ENCODE data around the gene TPM3. TPM values are rescaled to one million over a fixed set of nuclear protein-coding genes. Genes with fewer than 3 reads are reported as not detected.

Gene TPM3
- total and polyA plus RNA-seq, 2 experiments from 2014 or later: 557 to 578 TPM

DNA sequence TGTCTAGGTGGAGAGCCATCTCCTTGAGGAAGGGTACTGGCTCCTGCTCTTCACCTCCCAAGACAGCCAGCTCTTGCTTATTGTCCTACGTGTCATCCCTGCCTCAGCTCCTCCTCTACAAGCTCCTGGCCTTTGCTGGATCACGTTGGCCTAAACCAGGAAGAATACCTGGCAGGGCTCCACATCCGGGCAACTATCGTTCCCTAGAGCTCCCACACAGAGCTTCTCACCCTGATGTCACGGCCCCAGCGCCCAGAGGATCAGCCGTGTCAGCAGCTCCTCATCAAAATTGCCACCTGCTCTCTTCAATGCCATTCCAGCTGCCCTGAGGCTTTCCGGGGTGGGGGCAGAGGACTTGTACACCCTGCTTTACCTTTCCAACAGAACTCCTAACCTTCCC is 1.9 kb upstream of the TPM3 start:
- peaks cover 4% of the 10 kb centered on the region; the same call in 1 of the 2 replicates for H3F3A ChIP-seq (ENCODE audit: insufficient read depth)
- H3K9me3 ChIP-seq (ENCODE audit: low read depth): no peaks in the 10 kb centered on the region
- TF ChIP-seq EZH2 (IDR thresholded peaks at IDR 0.05; ENCODE audit: insufficient read depth, poor library complexity, severe bottlenecking) (no peak), EZH2phosphoT487 (IDR thresholded peaks at IDR 0.05; ENCODE audit: insufficient read depth, low read depth) (no peak)
- in situ Hi-C loops (cut with MboI): no loop called here
- no peaks in the 10 kb centered on the region for H3K27me3 ChIP-seq (replicated peaks; ENCODE audit: insufficient read depth)
- no peak overlapping the region for H3K27ac ChIP-seq
- 46 to 48% methylated on average over 8 of the region's 8 CpGs for WGBS, 2 experiments (ENCODE audit: low coverage in 1 of 2, low lambda C conversion rate in 2 of 2, missing lambda C conversion rate in 2 of 2)
- H4K20me1 ChIP-seq (ENCODE audit: insufficient read depth): no peaks in the 10 kb centered on the region
- H3K4me1 ChIP-seq (ENCODE audit: insufficient read depth): peaks cover 6% of the 10 kb centered on the region; the same call in 1 of the 2 replicates
- H3K4me3 ChIP-seq: no peak overlapping the region
- H3K9me2 ChIP-seq (ENCODE audit: insufficient read depth): no peaks in the 10 kb centered on the region
- H3K36me3 ChIP-seq (ENCODE audit: low read depth): no peaks in the 10 kb centered on the region
- H3K4me2 ChIP-seq (ENCODE audit: unreplicated experiment): no peak overlapping the region
- no peak overlapping the region for H2AFZ ChIP-seq
- H3K9ac ChIP-seq: no peak overlapping the region
- DNase-seq: peak; percentile 55
- no peaks in the 10 kb centered on the region for H3K79me2 ChIP-seq (ENCODE audit: insufficient read depth)

- Histone ChIP-seq H3K36me3 (ENCODE audit: low read depth) (no peaks in the 10 kb centered on the region), H3K27me3 (replicated peaks; ENCODE audit: insufficient read depth) (no peaks in the 10 kb centered on the region), H3K27ac (no peak overlapping the region), H3K4me3 (no peak overlapping the region), H4K20me1 (ENCODE audit: insufficient read depth) (no peaks in the 10 kb centered on the region), H3K79me2 (ENCODE audit: insufficient read depth) (no peaks in the 10 kb centered on the region), H3K9me2 (ENCODE audit: insufficient read depth) (no peaks in the 10 kb centered on the region), H2AFZ (no peak overlapping the region), H3F3A (ENCODE audit: insufficient read depth) (no peaks in the 10 kb centered on the region), H3K9ac (no peak overlapping the region), H3K9me3 (ENCODE audit: low read depth) (no peaks in the 10 kb centered on the region), H3K4me2 (ENCODE audit: unreplicated experiment) (no peak overlapping the region), H3K4me1 (ENCODE audit: insufficient read depth) (peaks cover 6% of the 10 kb centered on the region; the same call in 1 of the 2 replicates)
- DNase-seq: no peak
- no peak for TF ChIP-seq EZH2phosphoT487 (IDR thresholded peaks at IDR 0.05; ENCODE audit: insufficient read depth, low read depth)
- in situ Hi-C loops (cut with MboI): no loop called here
- 43% methylated on average over 3 of the region's 3 CpGs for WGBS, 2 experiments (ENCODE audit: low coverage in 1 of 2, low lambda C conversion rate in 2 of 2, missing lambda C conversion rate in 2 of 2)
Measured at GRCh38 chr1:154192476-154192875, 576 bp upstream of the TPM3 start.

GRCh38 chr1:154190550-154190949 is 1.4 kb downstream of the TPM3 start:
- Histone ChIP-seq H3K9ac (no peak overlapping the region), H2AFZ (no peak overlapping the region), H3K27ac (no peak overlapping the region), H3F3A (ENCODE audit: insufficient read depth) (no peaks in the 10 kb centered on the region), H3K4me1 (ENCODE audit: insufficient read depth) (peaks cover 6% of the 10 kb centered on the region; the same call in 1 of the 2 replicates), H3K36me3 (ENCODE audit: low read depth) (no peaks in the 10 kb centered on the region), H3K9me3 (ENCODE audit: low read depth) (no peaks in the 10 kb centered on the region), H3K4me3 (no peak overlapping the region), H3K4me2 (ENCODE audit: unreplicated experiment) (no peak overlapping the region), H4K20me1 (ENCODE audit: insufficient read depth) (no peaks in the 10 kb centered on the region), H3K9me2 (ENCODE audit: insufficient read depth) (no peaks in the 10 kb centered on the region), H3K27me3 (replicated peaks; ENCODE audit: insufficient read depth) (no peaks in the 10 kb centered on the region), H3K79me2 (ENCODE audit: insufficient read depth) (no peaks in the 10 kb centered on the region)
- in situ Hi-C loops (cut with MboI): no loop called here
- TF ChIP-seq EZH2 (IDR thresholded peaks at IDR 0.05; ENCODE audit: insufficient read depth, poor library complexity, severe bottlenecking) (no peak), EZH2phosphoT487 (IDR thresholded peaks at IDR 0.05; ENCODE audit: insufficient read depth, low read depth) (no peak)
- DNase-seq: no peak
- WGBS, 2 experiments (ENCODE audit: low coverage in 1 of 2, low lambda C conversion rate in 2 of 2, missing lambda C conversion rate in 2 of 2): 18 to 25% methylated on average over 1 of the region's 1 CpG

DNA sequence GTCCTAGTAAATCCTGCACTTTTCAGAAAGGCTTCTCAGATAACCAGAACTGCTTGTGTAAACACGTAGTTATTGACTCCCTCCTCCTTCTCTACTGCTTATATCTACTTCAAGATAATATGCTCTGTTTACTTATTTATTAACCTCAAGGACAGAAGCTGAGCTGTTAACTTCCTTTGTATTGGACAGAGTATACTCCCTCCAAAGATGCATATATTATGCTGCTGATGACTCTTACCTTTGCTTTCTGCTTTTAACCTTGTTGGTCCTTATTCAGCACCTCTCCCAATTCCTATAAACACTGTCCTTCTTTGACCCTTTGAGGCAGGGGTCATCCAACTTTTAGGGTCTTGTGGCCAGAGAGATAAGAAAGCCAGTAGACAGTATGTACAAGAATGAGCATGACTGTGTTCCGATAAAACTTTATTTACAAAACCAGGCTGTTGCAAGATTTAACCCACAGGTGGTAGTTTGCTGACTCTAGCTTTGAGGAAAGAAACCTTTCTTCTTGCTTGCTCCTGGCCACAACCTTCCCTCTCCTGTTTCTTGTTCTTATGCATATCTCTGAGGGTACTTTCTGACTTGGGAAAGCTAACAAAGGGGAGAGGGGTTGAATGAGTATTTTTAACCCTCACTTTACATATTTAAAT is 4.9 kb downstream of the TPM3 start:
- H3K4me2 ChIP-seq (ENCODE audit: unreplicated experiment): no peak overlapping the region

More for the DNA sequence above, 4.9 kb downstream of the TPM3 start:
- no peak overlapping the region for H2AFZ ChIP-seq
- H3K9me3 ChIP-seq (ENCODE audit: low read depth): no peaks in the 10 kb centered on the region
- 47 to 50% methylated on average over 2 of the region's 2 CpGs for WGBS, 2 experiments (ENCODE audit: low coverage in 1 of 2, low lambda C conversion rate in 2 of 2, missing lambda C conversion rate in 2 of 2)
- no peaks in the 10 kb centered on the region for H3K27me3 ChIP-seq (replicated peaks; ENCODE audit: insufficient read depth)
- H3F3A ChIP-seq (ENCODE audit: insufficient read depth): peaks cover 8% of the 10 kb centered on the region
- peaks cover 1% of the 10 kb centered on the region; the same call in 1 of the 2 replicates for H4K20me1 ChIP-seq (ENCODE audit: insufficient read depth)
- peaks cover 6% of the 10 kb centered on the region; the same call in 1 of the 2 replicates for H3K4me1 ChIP-seq (ENCODE audit: insufficient read depth)
- no peaks in the 10 kb centered on the region for H3K9me2 ChIP-seq (ENCODE audit: insufficient read depth)
- no peak overlapping the region for H3K4me3 ChIP-seq
- H3K36me3 ChIP-seq (ENCODE audit: low read depth): no peaks in the 10 kb centered on the region
- DNase-seq: no peak
- no peak overlapping the region for H3K27ac ChIP-seq
- no peak overlapping the region for H3K9ac ChIP-seq
- peaks cover 9% of the 10 kb centered on the region for H3K79me2 ChIP-seq (ENCODE audit: insufficient read depth)
- TF ChIP-seq EZH2phosphoT487 (IDR thresholded peaks at IDR 0.05; ENCODE audit: insufficient read depth, low read depth) (no peak), EZH2 (IDR thresholded peaks at IDR 0.05; ENCODE audit: insufficient read depth, poor library complexity, severe bottlenecking) (no peak)
- in situ Hi-C loops (cut with MboI): no loop called here

Measured in GM23248 (cell line).